Nephron (organoid): ENCODE measurements around the gene UXS1.
A peak's percentile ranks its signal among the peaks of the same experiment; 100 is the strongest.

ENCODE experiments used
- H3K27ac Mint-ChIP-seq, 3 experiments: 2 replicates each; pipeline ENCODE4 v1.8.0; 2020; ENCODE audit warnings: mixed read lengths in 3 of 3, mild to moderate bottlenecking in 2 of 3, moderate library complexity in 1 of 3
- H3K27me3 Mint-ChIP-seq: 2 replicates; pipeline ENCODE4 v1.8.0; 2021; ENCODE audit warnings: low read depth, mild to moderate bottlenecking, moderate library complexity, mixed read lengths
- H3K36me3 Mint-ChIP-seq: 2 replicates; pipeline ENCODE4 v1.8.0; 2020; ENCODE audit warnings: low read depth, mixed read lengths
- H3K4me1 Mint-ChIP-seq: 2 replicates; pipeline ENCODE4 v1.8.0; 2020; ENCODE audit warnings: mixed read lengths
- H3K4me3 Mint-ChIP-seq, 3 experiments: 2 replicates each; pipeline ENCODE4 v1.8.0; 2020; ENCODE audit warnings: mild to moderate bottlenecking in 3 of 3, mixed read lengths in 3 of 3, moderate library complexity in 2 of 3
- H3K9me3 Mint-ChIP-seq: 2 replicates; pipeline ENCODE4 v1.8.0; 2020; ENCODE audit warnings: mixed read lengths
- CTCF ChIP-seq, 3 experiments: fragments of 200-600 bp; sonication (generic); IDR thresholded peaks; one replicate each; pipeline ENCODE4 v1.5.0; 2021; ENCODE audit warnings: antibody characterized with exemption in 3 of 3; ENCODE audit not compliant: unreplicated experiment in 3 of 3

The UXS1 gene

GRCh38 chr2:106201661-106202060 is 7.6 kb upstream of the UXS1 start:
- no peak overlapping the region for H3K4me3 Mint-ChIP-seq
- peaks cover 11% of the 10 kb centered on the region for H3K27me3 Mint-ChIP-seq
- peaks cover 17% of the 10 kb centered on the region for H3K4me1 Mint-ChIP-seq
- no peak overlapping the region for H3K27ac Mint-ChIP-seq
- H3K36me3 Mint-ChIP-seq: no peaks in the 10 kb centered on the region
- no peak for TF ChIP-seq CTCF (IDR thresholded peaks at IDR 0.05; ENCODE audit: unreplicated experiment in 3 of 3)
- H3K9me3 Mint-ChIP-seq: no peaks in the 10 kb centered on the region

- no peak for TF ChIP-seq CTCF (IDR thresholded peaks at IDR 0.05; ENCODE audit: unreplicated experiment in 3 of 3)
Measured at GRCh38 chr2:106197878-106198277, 3.8 kb upstream of the UXS1 start.

GRCh38 chr2:106195981-106196380 is 1.9 kb upstream of the UXS1 start:
- TF ChIP-seq CTCF (IDR thresholded peaks at IDR 0.05; ENCODE audit: unreplicated experiment in 3 of 3): no peak
- peak overlapping the region in 2 of 3 experiments; percentile 84 to 88 for H3K4me3 Mint-ChIP-seq
- H3K9me3 Mint-ChIP-seq: no peaks in the 10 kb centered on the region
- H3K36me3 Mint-ChIP-seq: no peaks in the 10 kb centered on the region
- peaks cover 44% of the 10 kb centered on the region for H3K4me1 Mint-ChIP-seq
- H3K27me3 Mint-ChIP-seq: peaks cover 11% of the 10 kb centered on the region
- no peak overlapping the region for H3K27ac Mint-ChIP-seq

More at GRCh38 chr2:106197878-106198277, 3.8 kb upstream of the UXS1 start:
- Mint-ChIP-seq H3K36me3 (no peaks in the 10 kb centered on the region), H3K9me3 (no peaks in the 10 kb centered on the region), H3K27me3 (peaks cover 11% of the 10 kb centered on the region), H3K27ac (peak overlapping the region; percentile 52 to 66 (median 62)), H3K4me3 (peak overlapping the region in 1 of 3 experiments; percentile 75), H3K4me1 (peaks cover 30% of the 10 kb centered on the region)

- Mint-ChIP-seq H3K4me1 (peaks cover 48% of the 10 kb centered on the region), H3K4me3 (peak overlapping the region; percentile 84 to 89 (median 88)), H3K27me3 (peaks cover 11% of the 10 kb centered on the region), H3K36me3 (no peaks in the 10 kb centered on the region), H3K27ac (peak overlapping the region; percentile 43 to 78 (median 49)), H3K9me3 (no peaks in the 10 kb centered on the region)
- TF ChIP-seq CTCF (IDR thresholded peaks at IDR 0.05; ENCODE audit: unreplicated experiment in 3 of 3): no peak
Measured at GRCh38 chr2:106195456-106195855, 1.4 kb upstream of the UXS1 start.

- Mint-ChIP-seq H3K36me3 (peaks cover 2% of the 10 kb centered on the region), H3K4me1 (peaks cover 57% of the 10 kb centered on the region), H3K27me3 (peaks cover 7% of the 10 kb centered on the region), H3K27ac (peak overlapping the region in 1 of 3 experiments; percentile 45), H3K4me3 (peak overlapping the region; percentile 76 to 87 (median 78)), H3K9me3 (no peaks in the 10 kb centered on the region)
- no peak for TF ChIP-seq CTCF (IDR thresholded peaks at IDR 0.05; ENCODE audit: unreplicated experiment in 3 of 3)
Measured at GRCh38 chr2:106193690-106193976, 468 bp downstream of the UXS1 start.
